ENCODE results near the gene PFDN4. TPM values are rescaled to one million over a fixed set of nuclear protein-coding genes. Genes with fewer than 3 reads are reported as not detected.

Gene PFDN4
- polyA plus RNA-seq, 1 of the 3 experiments (the other 2 are of a cell fraction) = 44.0 TPM

GRCh38 chr20:54172532-54172855 lies 35.4 kb upstream of the PFDN4 start (continued):
- TF ChIP-seq, protein P1, sequence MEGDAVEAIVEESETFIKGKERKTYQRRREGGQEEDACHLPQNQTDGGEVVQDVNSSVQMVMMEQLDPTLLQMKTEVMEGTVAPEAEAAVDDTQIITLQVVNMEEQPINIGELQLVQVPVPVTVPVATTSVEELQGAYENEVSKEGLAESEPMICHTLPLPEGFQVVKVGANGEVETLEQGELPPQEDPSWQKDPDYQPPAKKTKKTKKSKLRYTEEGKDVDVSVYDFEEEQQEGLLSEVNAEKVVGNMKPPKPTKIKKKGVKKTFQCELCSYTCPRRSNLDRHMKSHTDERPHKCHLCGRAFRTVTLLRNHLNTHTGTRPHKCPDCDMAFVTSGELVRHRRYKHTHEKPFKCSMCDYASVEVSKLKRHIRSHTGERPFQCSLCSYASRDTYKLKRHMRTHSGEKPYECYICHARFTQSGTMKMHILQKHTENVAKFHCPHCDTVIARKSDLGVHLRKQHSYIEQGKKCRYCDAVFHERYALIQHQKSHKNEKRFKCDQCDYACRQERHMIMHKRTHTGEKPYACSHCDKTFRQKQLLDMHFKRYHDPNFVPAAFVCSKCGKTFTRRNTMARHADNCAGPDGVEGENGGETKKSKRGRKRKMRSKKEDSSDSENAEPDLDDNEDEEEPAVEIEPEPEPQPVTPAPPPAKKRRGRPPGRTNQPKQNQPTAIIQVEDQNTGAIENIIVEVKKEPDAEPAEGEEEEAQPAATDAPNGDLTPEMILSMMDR (IDR thresholded peaks at IDR 0.05) = no peak

GRCh38 chr20:54172856-54173652 lies 34.8 kb upstream of the PFDN4 start:
- H3K4me3 ChIP-seq (ENCODE audit: low read depth in 2 of 2, low read length in 1 of 2) = peak overlapping the region; percentile 16 to 51; a peak in 3 of 4 replicates
- peaks cover 23% of the 10 kb centered on the region for H3F3A ChIP-seq (replicated peaks; ENCODE audit: insufficient read depth)
- H3K9ac ChIP-seq = no peak overlapping the region
- no peaks in the 10 kb centered on the region for H3K9me3 ChIP-seq
- POLR2A ChIA-PET = no interaction called here
- H3K4me2 ChIP-seq = peak overlapping the region; percentile 74
- WGBS (ENCODE audit: low lambda C conversion rate) = 1% methylated on average over 38 of the region's 66 CpGs
- TF ChIP-seq NFIC (IDR thresholded peaks at IDR 0.05; ENCODE audit: borderline replicate concordance) = peak; percentile 33; the same call in 1 of the 2 replicates
- no peak for TF ChIP-seq TCF12 (IDR thresholded peaks at IDR 0.05)
- H3K36me3 ChIP-seq (replicated peaks in 1 of 2; ENCODE audit: control insufficient read depth in 1 of 2, insufficient read depth in 2 of 2, low read length in 1 of 2) = no peaks in the 10 kb centered on the region
- no peaks in the 10 kb centered on the region for H3K79me2 ChIP-seq (ENCODE audit: insufficient read depth)
- peak overlapping the region; percentile 56; the same call in 1 of the 2 replicates for H2AFZ ChIP-seq (ENCODE audit: low read depth)
- H3K27me3 ChIP-seq (ENCODE audit: insufficient read depth) = peaks cover 19% of the 10 kb centered on the region; the same call in 1 of the 2 replicates
- peaks cover 7 to 12% of the 10 kb centered on the region in 2 experiments; a peak in 2 of 4 replicates for H3K4me1 ChIP-seq (ENCODE audit: control insufficient read depth in 1 of 2, insufficient read depth in 2 of 2, low read depth in 1 of 2, low read length in 1 of 2)
- no peaks in the 10 kb centered on the region for H3K9me2 ChIP-seq
- peak; percentile 56 for DNase-seq
- no peak overlapping the region for H3K27ac ChIP-seq (ENCODE audit: low read depth in 2 of 2, low read length in 1 of 2)
- CTCF ChIA-PET = interaction anchor here (0.7 to 3.8 kb wide), 3 partner anchors 27 to 76 kb away, joined by 3 to 17 read pairs (median 3); no protein-coding TSS in a partner anchor
- no peaks in the 10 kb centered on the region for H4K20me1 ChIP-seq (ENCODE audit: insufficient read depth)

- DNase-seq = peak; percentile 52
- no peaks in the 10 kb centered on the region for H3K9me3 ChIP-seq
- H3K36me3 ChIP-seq (replicated peaks in 1 of 2; ENCODE audit: control insufficient read depth in 1 of 2, insufficient read depth in 2 of 2, low read length in 1 of 2) = no peaks in the 10 kb centered on the region
- POLR2A ChIA-PET = no interaction called here
- H3K9me2 ChIP-seq = no peaks in the 10 kb centered on the region
- H3K4me2 ChIP-seq = peak within 1 kb of the TSS; percentile 74
- H2AFZ ChIP-seq (ENCODE audit: low read depth) = peak within 1 kb of the TSS; percentile 56
- peak within 1 kb of the TSS; percentile 34 to 51; a peak in 3 of 4 replicates for H3K4me3 ChIP-seq (ENCODE audit: low read depth in 2 of 2, low read length in 1 of 2)
- CTCF ChIA-PET = interaction anchor here (0.8 to 3.8 kb wide), 3 partner anchors 26 to 70 kb away, joined by 3 to 17 read pairs (median 4); no protein-coding TSS in a partner anchor
- H3K27ac ChIP-seq (ENCODE audit: low read depth in 2 of 2, low read length in 1 of 2) = no peak within 1 kb of the TSS
- no peak for TF ChIP-seq JUND (IDR thresholded peaks at IDR 0.05)
- TF ChIP-seq MAX (IDR thresholded peaks at IDR 0.05; ENCODE audit: low read depth) = peak; percentile 50; the same call in 1 of the 2 replicates
- no peak for TF ChIP-seq TCF12 (IDR thresholded peaks at IDR 0.05)
- peaks cover 19% of the 10 kb centered on the region; the same call in 1 of the 2 replicates for H3K27me3 ChIP-seq (ENCODE audit: insufficient read depth)
- 1% methylated on average over 54 of the region's 61 CpGs for WGBS (ENCODE audit: low lambda C conversion rate)
- H4K20me1 ChIP-seq (ENCODE audit: insufficient read depth) = no peaks in the 10 kb centered on the region
- no peaks in the 10 kb centered on the region for H3K79me2 ChIP-seq (ENCODE audit: insufficient read depth)
- peak within 1 kb of the TSS; percentile 21; the same call in 1 of the 2 replicates for H3K9ac ChIP-seq
- peaks cover 23% of the 10 kb centered on the region for H3F3A ChIP-seq (replicated peaks; ENCODE audit: insufficient read depth)
- peaks cover 5 to 12% of the 10 kb centered on the region in 2 experiments; a peak in 1 of 4 replicates for H3K4me1 ChIP-seq (ENCODE audit: control insufficient read depth in 1 of 2, insufficient read depth in 2 of 2, low read depth in 1 of 2, low read length in 1 of 2)
These were observed 34.0 kb upstream of the PFDN4 start, which contains the start of gene CYP24A1 for GRCh38 chr20:54173653-54174456. Gene CYP24A1, minus strand, starts transcription at chr20:54173986. Its CDS starts 407 bp downstream, at chr20:54173579.
